Fibroblast of the aortic adventitia (primary cell): Measurements from ENCODE around the gene GAB1. TPM values are rescaled to one million over a fixed set of nuclear protein-coding genes. Genes with fewer than 3 reads are reported as not detected.
A peak's percentile ranks its signal among the peaks of the same experiment; 100 is the strongest.

ENCODE experiments used
- DNase-seq: peaks from one replicate; pipeline ENCODE4 v3.0.0-alpha.2; 2010; ENCODE audit warnings: low read depth
- H3K4me3 ChIP-seq: 2 replicates; pipeline ENCODE4 v1.5.1; 2011; ENCODE audit warnings: low read depth, mild to moderate bottlenecking, control low read depth, low read length, moderate library complexity
- total RNA-seq: library from RNA; depleted of rRNA; stranded (reverse); fragments of >200 nt; gene quantifications from 2 replicates; pipeline ENCODE4 v1.2.3, GENCODE V29; 2012; ENCODE audit warnings: low replicate concordance
- TF ChIP-seq, protein P1 (sequence below): IDR thresholded peaks from 2 replicates; pipeline ENCODE4 v1.5.1; 2011; ENCODE audit warnings: mild to moderate bottlenecking, low read length, control low read depth, inconsistent platforms; ENCODE audit not compliant: insufficient read depth

GAB1 gene
- total RNA-seq = 22.8 and 49.3 TPM in 2 replicates

DNA sequence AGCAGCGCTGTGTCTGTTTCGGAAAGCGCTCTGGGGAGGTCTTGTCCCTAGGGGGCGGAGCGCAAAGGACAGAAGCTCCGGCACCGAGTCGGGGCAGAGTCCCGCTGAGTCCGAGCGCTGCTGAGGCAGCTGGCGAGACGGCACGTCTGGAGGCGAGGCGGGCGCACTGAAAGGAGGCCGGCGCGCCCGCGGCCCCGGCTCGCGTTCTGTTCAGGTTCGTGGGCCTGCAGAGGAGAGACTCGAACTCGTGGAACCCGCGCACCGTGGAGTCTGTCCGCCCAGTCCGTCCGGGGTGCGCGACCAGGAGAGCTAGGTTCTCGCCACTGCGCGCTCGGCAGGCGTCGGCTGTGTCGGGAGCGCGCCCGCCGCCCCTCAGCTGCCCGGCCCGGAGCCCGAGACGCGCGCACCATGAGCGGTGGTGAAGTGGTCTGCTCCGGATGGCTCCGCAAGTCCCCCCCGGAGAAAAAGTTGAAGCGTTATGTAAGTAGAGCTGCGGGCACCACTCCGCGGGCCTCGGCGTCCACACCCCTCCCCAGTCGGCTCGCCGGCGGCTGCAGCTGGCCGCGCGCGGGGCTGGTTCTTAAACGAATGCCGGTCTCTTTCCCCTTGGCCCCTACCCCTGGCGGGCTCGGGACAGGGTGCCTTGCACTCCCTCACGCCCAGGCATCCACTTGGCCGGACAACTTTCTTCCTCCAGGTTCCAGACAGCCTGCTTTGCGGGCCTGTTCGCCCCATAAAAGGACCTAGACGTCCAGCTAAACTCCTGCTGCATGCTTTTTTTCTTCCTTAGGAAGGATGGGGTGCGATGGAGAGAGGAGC, at the start of gene GAB1:
GAB1 (plus strand) TSS at position 96 of the 819 bp plus-strand sequence; CDS start at position 409, 313 bp downstream.
- H3K4me3 ChIP-seq = peak within 1 kb of the TSS; percentile 72
- peak; percentile 69 for DNase-seq

GRCh38 chr4:143287572-143287923, 49.1 kb upstream of the GAB1 start:
- TF ChIP-seq, protein P1, sequence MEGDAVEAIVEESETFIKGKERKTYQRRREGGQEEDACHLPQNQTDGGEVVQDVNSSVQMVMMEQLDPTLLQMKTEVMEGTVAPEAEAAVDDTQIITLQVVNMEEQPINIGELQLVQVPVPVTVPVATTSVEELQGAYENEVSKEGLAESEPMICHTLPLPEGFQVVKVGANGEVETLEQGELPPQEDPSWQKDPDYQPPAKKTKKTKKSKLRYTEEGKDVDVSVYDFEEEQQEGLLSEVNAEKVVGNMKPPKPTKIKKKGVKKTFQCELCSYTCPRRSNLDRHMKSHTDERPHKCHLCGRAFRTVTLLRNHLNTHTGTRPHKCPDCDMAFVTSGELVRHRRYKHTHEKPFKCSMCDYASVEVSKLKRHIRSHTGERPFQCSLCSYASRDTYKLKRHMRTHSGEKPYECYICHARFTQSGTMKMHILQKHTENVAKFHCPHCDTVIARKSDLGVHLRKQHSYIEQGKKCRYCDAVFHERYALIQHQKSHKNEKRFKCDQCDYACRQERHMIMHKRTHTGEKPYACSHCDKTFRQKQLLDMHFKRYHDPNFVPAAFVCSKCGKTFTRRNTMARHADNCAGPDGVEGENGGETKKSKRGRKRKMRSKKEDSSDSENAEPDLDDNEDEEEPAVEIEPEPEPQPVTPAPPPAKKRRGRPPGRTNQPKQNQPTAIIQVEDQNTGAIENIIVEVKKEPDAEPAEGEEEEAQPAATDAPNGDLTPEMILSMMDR = no peak
- no peak overlapping the region for H3K4me3 ChIP-seq
- no peak for DNase-seq

More for the DNA sequence above, at the start of gene GAB1:
- TF ChIP-seq, protein P1 = no peak

DNA sequence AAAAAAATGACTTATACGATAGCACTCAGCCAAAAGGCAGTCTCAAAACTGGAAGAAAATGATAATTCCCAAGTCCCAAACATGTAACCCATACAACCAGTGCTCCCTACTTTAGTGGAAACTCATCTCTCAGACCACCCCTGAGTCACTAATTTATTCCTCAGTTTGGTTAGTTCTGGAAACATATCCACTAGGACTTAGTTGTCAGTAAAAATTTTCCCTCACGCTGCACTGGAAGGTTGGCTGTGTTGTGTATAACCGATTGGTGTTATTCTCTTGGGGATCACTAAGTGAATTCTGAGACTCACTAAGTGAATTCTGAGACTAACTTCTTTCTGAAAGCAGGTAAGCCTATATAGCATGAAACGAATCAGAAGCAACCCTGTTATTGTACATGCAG, 48.5 kb upstream of the GAB1 start:
- no peak for DNase-seq
- TF ChIP-seq, protein P1 = no peak
- H3K4me3 ChIP-seq = no peak overlapping the region

- TF ChIP-seq, protein P1 = no peak
- no peak overlapping the region for H3K4me3 ChIP-seq
Observed at GRCh38 chr4:143289370-143289769, 47.3 kb upstream of the GAB1 start.

GRCh38 chr4:143291314-143291713, 45.4 kb upstream of the GAB1 start:
- TF ChIP-seq, protein P1 = no peak
- no peak overlapping the region for H3K4me3 ChIP-seq
- no peak for DNase-seq

More at GRCh38 chr4:143289370-143289769, 47.3 kb upstream of the GAB1 start:
- DNase-seq = no peak

DNA sequence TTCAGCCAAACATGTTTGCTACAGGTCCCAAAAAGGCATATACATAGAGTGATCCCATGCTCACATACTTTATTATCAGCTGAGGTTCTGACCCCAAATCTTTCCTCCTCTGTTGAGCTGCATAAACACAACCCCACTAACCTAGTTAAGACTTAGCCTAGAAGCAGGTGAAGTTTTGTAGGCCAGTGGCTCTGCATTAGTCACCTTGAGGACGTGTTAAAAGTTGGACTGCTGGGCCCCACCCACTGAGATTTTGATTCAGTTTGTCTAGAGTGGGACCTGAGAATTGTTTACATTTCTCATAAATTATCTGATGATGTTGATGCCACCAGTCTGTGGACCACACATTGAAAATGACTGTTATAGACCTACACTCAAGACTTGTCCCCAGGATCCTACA, 43.8 kb upstream of the GAB1 start:
- TF ChIP-seq, protein P1 = no peak
- no peak for DNase-seq
- no peak overlapping the region for H3K4me3 ChIP-seq
